HEK293T (cell line): ENCODE data around the gene THSD4.

Experiments
- ARNT ChIP-seq: fragments of 450-650 bp; IDR thresholded peaks from 2 replicates; pipeline ENCODE4 v1.6.1; 2017; ENCODE audit warnings: mild to moderate bottlenecking
- BHLHE40 ChIP-seq: fragments of 450-650 bp; IDR thresholded peaks from 2 replicates; pipeline ENCODE4 v1.6.1; 2016; ENCODE audit warnings: mild to moderate bottlenecking, moderate library complexity, borderline replicate concordance
- ELF4 ChIP-seq: fragments of 450-650 bp; IDR thresholded peaks from 2 replicates; pipeline ENCODE4 v1.6.1; 2017; ENCODE audit warnings: antibody characterized with exemption
- FOXK2 ChIP-seq: fragments of 450-650 bp; IDR thresholded peaks from 2 replicates; pipeline ENCODE4 v1.6.1; 2016; ENCODE audit warnings: mild to moderate bottlenecking
- FOXM1 ChIP-seq: fragments of 450-650 bp; IDR thresholded peaks from 2 replicates; pipeline ENCODE4 v1.6.1; 2017; ENCODE audit warnings: mild to moderate bottlenecking, borderline replicate concordance
- HDGF ChIP-seq: fragments of 450-650 bp; IDR thresholded peaks from 2 replicates; pipeline ENCODE4 v1.6.1; 2017; ENCODE audit warnings: antibody characterized with exemption, borderline replicate concordance
- NFRKB ChIP-seq: fragments of 450-650 bp; IDR thresholded peaks from 2 replicates; pipeline ENCODE4 v1.6.1; 2016; ENCODE audit warnings: mild to moderate bottlenecking, moderate library complexity
- SP1 ChIP-seq: fragments of 450-650 bp; IDR thresholded peaks from 2 replicates; pipeline ENCODE4 v1.6.1; 2017
- SUZ12 ChIP-seq: fragments of 450-650 bp; IDR thresholded peaks from 2 replicates; pipeline ENCODE4 v1.6.1; 2016; ENCODE audit warnings: mild to moderate bottlenecking

DNA sequence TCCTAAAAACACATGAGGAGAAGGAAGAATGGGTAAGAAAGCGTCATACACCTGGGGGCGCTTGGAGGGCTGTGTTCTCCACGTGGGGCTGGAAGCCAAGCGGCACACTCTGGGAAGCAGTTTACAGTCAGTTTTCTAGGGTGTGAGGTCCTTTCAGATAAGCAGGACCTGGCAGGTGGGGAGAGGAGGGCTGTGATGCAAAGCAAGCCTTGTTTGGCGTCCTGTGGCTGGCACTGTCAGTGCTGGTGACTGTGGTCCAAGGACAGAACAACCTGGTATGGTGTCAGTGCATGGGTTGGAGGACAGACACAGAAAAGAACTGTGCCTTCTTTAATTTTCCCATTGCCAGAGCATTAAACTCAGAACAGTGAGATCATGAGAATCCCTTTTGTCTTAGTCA is 434.4 kb downstream of the THSD4 start:
- no peak for TF ChIP-seq SUZ12
- TF ChIP-seq SP1, result no peak
- TF ChIP-seq ARNT, result no peak
- TF ChIP-seq FOXM1, result no peak
- no peak for TF ChIP-seq FOXK2
- no peak for TF ChIP-seq BHLHE40
- no peak for TF ChIP-seq HDGF
- no peak for TF ChIP-seq NFRKB
- TF ChIP-seq ELF4, result no peak
